H1 (cell line): ENCODE measurements around the gene KIF26A. TPM values are rescaled to one million over a fixed set of nuclear protein-coding genes. Genes with fewer than 3 reads are reported as not detected.

Experiments
- CTCF ChIA-PET: fragments of 300-600 bp; sonication (Branson Sonifier 250); formaldehyde crosslinking; loops from one replicate; lab custom pipeline; 2021; ENCODE audit not compliant: partially characterized antibody; lab: Charles Lee
- POLR2A ChIA-PET: fragments of 300-600 bp; sonication (Branson Sonifier 250); formaldehyde crosslinking; loops from one replicate; lab custom pipeline; 2021; ENCODE audit warnings: inconsistent platforms; ENCODE audit not compliant: partially characterized antibody; lab: Charles Lee
- DNase-seq, 2 experiments: peaks; one replicate each; pipeline versions ENCODE4 v3.0.0 to v3.0.0-alpha.2; 2010 to 2022; ENCODE audit warnings: low spot score in 2 of 2, low read depth in 1 of 2, mixed read lengths in 1 of 2
- FAIRE-seq: peaks from 2 replicates; lab custom pipeline; 2011; peaks lifted over from hg19 to GRCh38; lab: Jason Lieb, UNC
- H2AFZ ChIP-seq: 2 replicates; pipeline ENCODE4 v1.8.1; 2012; ENCODE audit warnings: low read length, inconsistent platforms
- H2AK5ac ChIP-seq: 2 replicates; pipeline ENCODE4 v1.6.1; 2013; ENCODE audit warnings: low read depth, low read length
- H2BK120ac ChIP-seq: replicated peaks from 2 replicates; pipeline ENCODE3; 2013; ENCODE audit warnings: low read depth, low read length, inconsistent platforms
- H2BK12ac ChIP-seq: 2 replicates; pipeline ENCODE4 v1.6.1; 2013; ENCODE audit warnings: low read depth, low read length
- H2BK15ac ChIP-seq: 2 replicates; pipeline ENCODE4 v1.6.1; 2013; ENCODE audit warnings: low read length
- H2BK20ac ChIP-seq: 2 replicates; pipeline ENCODE4 v1.6.1; 2013; ENCODE audit warnings: low read length
- H2BK5ac ChIP-seq: 2 replicates; pipeline ENCODE4 v1.6.1; 2013; ENCODE audit warnings: low read depth, low read length
- H3K14ac ChIP-seq: 2 replicates; pipeline ENCODE4 v1.6.1; 2013; ENCODE audit warnings: inconsistent platforms; ENCODE audit not compliant: insufficient read length
- H3K18ac ChIP-seq: 2 replicates; pipeline ENCODE4 v1.6.1; 2013; ENCODE audit warnings: low read length; ENCODE audit errors: extremely low read depth
- H3K23ac ChIP-seq: 2 replicates; pipeline ENCODE4 v1.6.1; 2013; ENCODE audit warnings: inconsistent platforms; ENCODE audit not compliant: insufficient read length
- H3K23me2 ChIP-seq: 2 replicates; pipeline ENCODE4 v1.6.1; 2013; ENCODE audit warnings: low read depth, low read length
- H3K27ac ChIP-seq: 2 replicates; pipeline ENCODE4 v1.6.1; 2011; ENCODE audit warnings: low read depth, low read length, inconsistent platforms
- H3K27me3 ChIP-seq, 4 experiments: replicated peaks in 1 of 4; 1 replicate in 1 of 4; 2 replicates in 3 of 4; pipeline versions ENCODE4 v1.6.1 to v1.8.1; 2011 to 2013; ENCODE audit warnings: low read length in 3 of 4, mild to moderate bottlenecking in 3 of 4, inconsistent platforms in 2 of 4, mixed read lengths in 2 of 4, moderate library complexity in 1 of 4; ENCODE audit not compliant: control insufficient read depth in 3 of 4, insufficient read depth in 3 of 4; ENCODE audit errors: extremely low read depth in 1 of 4
- H3K36me3 ChIP-seq, 4 experiments: 2 replicates each; pipeline versions ENCODE4 v1.6.1 to v1.8.1; 2011 to 2013; ENCODE audit warnings: mild to moderate bottlenecking in 4 of 4, low read length in 3 of 4, moderate library complexity in 2 of 4, control low read depth in 1 of 4, inconsistent platforms in 1 of 4; ENCODE audit not compliant: insufficient read depth in 4 of 4, control insufficient read depth in 2 of 4
- H3K4ac ChIP-seq: replicated peaks from 2 replicates; pipeline ENCODE3; 2013; ENCODE audit warnings: low read length, low read depth, mixed read lengths, inconsistent platforms; ENCODE audit not compliant: insufficient read length
- H3K4me1 ChIP-seq, 4 experiments: replicated peaks in 1 of 4; 1 replicate in 1 of 4; 2 replicates in 3 of 4; pipeline versions ENCODE4 v1.6.1 to v1.8.1; 2011 to 2013; ENCODE audit warnings: low read length in 3 of 4, inconsistent platforms in 2 of 4, mixed read lengths in 1 of 4; ENCODE audit not compliant: insufficient read depth in 4 of 4, control insufficient read depth in 3 of 4
- H3K4me2 ChIP-seq, 2 experiments: 2 replicates each; pipeline versions ENCODE4 v1.6.1 to v1.8.1; 2011 to 2013; ENCODE audit warnings: low read depth in 2 of 2, low read length in 2 of 2, control low read depth in 1 of 2, inconsistent platforms in 1 of 2, mild to moderate bottlenecking in 1 of 2; ENCODE audit not compliant: insufficient read depth in 1 of 2
- H3K4me3 ChIP-seq, 4 experiments: fragments of 200-600, 300-600 bp in 1 of 4; sonication (generic), shearing (Covaris generic), sonication (Bioruptor Twin) in 1 of 4; 2 replicates each; pipeline versions ENCODE4 v1.5.1 to v1.8.1; 2011 to 2016; ENCODE audit warnings: low read length in 4 of 4, low read depth in 3 of 4, control low read depth in 2 of 4, inconsistent platforms in 2 of 4, mild to moderate bottlenecking in 2 of 4, mixed read lengths in 1 of 4, moderate library complexity in 1 of 4; ENCODE audit not compliant: insufficient read depth in 2 of 4; ENCODE audit errors: extremely low read depth in 1 of 4
- H3K56ac ChIP-seq: replicated peaks from 2 replicates; pipeline ENCODE3; 2013; ENCODE audit warnings: low read depth, mild to moderate bottlenecking, mixed read lengths, low read length, inconsistent platforms; ENCODE audit not compliant: insufficient read length
- H3K79me1 ChIP-seq: 2 replicates; pipeline ENCODE4 v1.6.1; 2013; ENCODE audit warnings: low read depth, low read length, control low read depth
- H3K79me2 ChIP-seq, 2 experiments: 2 replicates each; pipeline versions ENCODE4 v1.6.1 to v1.8.1; 2012 to 2013; ENCODE audit warnings: low read length in 2 of 2, mild to moderate bottlenecking in 2 of 2, inconsistent platforms in 1 of 2; ENCODE audit not compliant: insufficient read depth in 2 of 2, control insufficient read depth in 1 of 2
- H3K9ac ChIP-seq, 4 experiments: replicated peaks in 1 of 4; 1 replicate in 1 of 4; 2 replicates in 3 of 4; pipeline versions ENCODE4 v1.6.1 to v1.8.1; 2011 to 2013; ENCODE audit warnings: low read depth in 3 of 4, low read length in 3 of 4, control low read depth in 2 of 4, mild to moderate bottlenecking in 2 of 4, moderate library complexity in 2 of 4, inconsistent platforms in 1 of 4; ENCODE audit errors: extremely low read depth in 1 of 4
- H3K9me3 ChIP-seq, 2 experiments: 2 replicates each; pipeline versions ENCODE4 v1.6.1 to v1.8.1; 2012 to 2013; ENCODE audit warnings: mild to moderate bottlenecking in 2 of 2, moderate library complexity in 2 of 2, control low read depth in 1 of 2, inconsistent platforms in 1 of 2, low read depth in 1 of 2, low read length in 1 of 2, mixed read lengths in 1 of 2; ENCODE audit not compliant: insufficient read depth in 2 of 2
- H4K20me1 ChIP-seq, 2 experiments: replicated peaks in 1 of 2; 2 replicates each; pipeline versions ENCODE3 to v1.8.1; 2011 to 2013; ENCODE audit warnings: inconsistent platforms in 2 of 2, low read length in 2 of 2, mild to moderate bottlenecking in 1 of 2; ENCODE audit not compliant: insufficient read depth in 2 of 2, control insufficient read depth in 1 of 2
- H4K5ac ChIP-seq: 2 replicates; pipeline ENCODE4 v1.6.1; 2013; ENCODE audit warnings: low read length, low read depth, mixed read lengths, inconsistent platforms; ENCODE audit not compliant: insufficient read length
- H4K8ac ChIP-seq: 2 replicates; pipeline ENCODE4 v1.8.0; 2013; ENCODE audit warnings: mild to moderate bottlenecking, moderate library complexity, low read length, inconsistent platforms; ENCODE audit not compliant: insufficient read depth; ENCODE audit errors: extremely low read depth
- H4K91ac ChIP-seq: replicated peaks from 2 replicates; pipeline ENCODE3; 2013; ENCODE audit warnings: low read length, mixed read lengths, inconsistent platforms; ENCODE audit not compliant: insufficient read length
- CBX5 ChIP-seq: fragments of 300-800, 300-1000 bp; sonication (generic); IDR thresholded peaks from 2 replicates; pipeline ENCODE4 v1.7.1; 2016; ENCODE audit warnings: antibody characterized with exemption, low read length, low read depth
- PHF8 ChIP-seq: fragments of 200-600 bp; sonication (generic); conservative IDR thresholded peaks from 2 replicates; pipeline ENCODE4 v1.7.1; 2012; ENCODE audit warnings: low read depth, mild to moderate bottlenecking, inconsistent platforms, low read length, moderate library complexity
- POLR2A ChIP-seq, 2 experiments: IDR thresholded peaks; 1 replicate in 1 of 2; 2 replicates in 1 of 2; pipeline ENCODE4 v1.6.1; 2011; ENCODE audit warnings: low read depth in 2 of 2, low read length in 2 of 2, mild to moderate bottlenecking in 2 of 2; ENCODE audit errors: control extremely low read depth in 1 of 2
- RAD21 ChIP-seq, 2 experiments: IDR thresholded peaks in 1 of 2; conservative IDR thresholded peaks in 1 of 2; 2 replicates each; pipeline ENCODE4 v1.6.1; 2011; ENCODE audit warnings: low read depth in 2 of 2, low read length in 2 of 2, improper control_type of control experiment in 1 of 2, inconsistent platforms in 1 of 2, mild to moderate bottlenecking in 1 of 2, moderate library complexity in 1 of 2
- SRF ChIP-seq: IDR thresholded peaks from 2 replicates; pipeline ENCODE4 v1.6.1; 2011; ENCODE audit warnings: mild to moderate bottlenecking, low read depth, low read length, moderate library complexity
- WGBS, 2 experiments: shearing (Covaris generic) in 1 of 2; methylation state at CpG; one replicate each; pipeline versions ENCODE4 v1.1.6 to v1.1.7; 2013 to 2015; ENCODE audit warnings: low lambda C conversion rate in 2 of 2, mixed read lengths in 2 of 2, inconsistent platforms in 1 of 2, low coverage in 1 of 2, missing lambda C conversion rate in 1 of 2; ENCODE audit not compliant: insufficient replicate concordance in 2 of 2, insufficient coverage in 1 of 2, insufficient read length in 1 of 2; ENCODE audit errors: extremely low coverage in 1 of 2, missing lambda C conversion rate in 1 of 2; 5-methylcytosine and 5-hydroxymethylcytosine counted together
- polyA plus RNA-seq, 7 experiments: library from polyadenylated mRNA; depleted of rRNA in 3 of 7; stranded (reverse) in 5 of 7; unstranded in 2 of 7; fragments of >200 nt in 5 of 7; fragments of 200-250 nt in 2 of 7; gene quantifications; 1 replicate in 5 of 7; 2 replicates in 1 of 7; 4 replicates in 1 of 7; pipeline versions ENCODE4 v1.2.1 to v1.2.3, GENCODE V29; 2011 to 2013; ENCODE audit warnings: missing spikeins in 2 of 7, mixed read lengths in 2 of 7
- total RNA-seq: library from RNA; stranded (reverse); fragmentation: NEBNext Ultra II Directional; extraction: Animal tissue kit (Norgen Biotek cat#: 25700); gene quantifications from 2 replicates; pipeline ENCODE4 v1.2.1, GENCODE V29; 2021
- TF ChIP-seq, protein P1 (sequence below): IDR thresholded peaks from 2 replicates; pipeline ENCODE4 v1.6.1; 2012; ENCODE audit warnings: inconsistent platforms

KIF26A gene
- total and polyA plus RNA-seq, 2 of the 8 experiments (the other 6 are each of a cell fraction or from before 2014, with no cell fraction given): 11.5 to 41.6 TPM

DNA sequence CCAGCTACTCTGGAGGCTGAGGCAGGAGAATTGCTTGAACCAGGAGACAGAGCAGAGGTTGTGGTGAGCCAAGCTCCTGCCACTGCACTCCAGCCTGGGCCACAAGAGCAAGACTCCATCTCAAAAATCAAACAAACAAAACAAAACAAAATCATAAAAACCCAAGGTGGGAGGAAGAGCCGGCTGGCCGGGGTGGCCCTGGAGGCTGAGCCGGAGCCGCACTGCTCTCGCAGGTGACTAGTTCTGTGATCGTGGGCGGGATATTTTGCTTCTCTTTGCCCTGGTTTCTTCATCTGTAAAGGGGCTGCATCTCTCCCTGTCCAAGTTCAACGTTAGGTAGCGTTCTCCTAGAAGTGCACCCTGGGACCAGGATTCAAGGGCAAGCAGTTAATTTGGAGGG is 73.4 kb downstream of the KIF26A start:
- 92% methylated on average over 9 of the region's 9 CpGs; no CpG with 5 or more reads in 1 of the 2 experiments for WGBS, 2 experiments

More for the DNA sequence above, 73.4 kb downstream of the KIF26A start:
- Histone ChIP-seq H3K79me1 (no peaks in the 10 kb centered on the region), H3K23ac (no peak overlapping the region), H4K5ac (no peak overlapping the region), H3K9me3 (no peaks in the 10 kb centered on the region), H2BK20ac (no peak overlapping the region), H2BK15ac (no peak overlapping the region), H3K56ac (no peak overlapping the region), H3K14ac (no peak overlapping the region), H3K4ac (no peak overlapping the region), H4K20me1 (no peaks in the 10 kb centered on the region), H2AFZ (no peak overlapping the region), H2BK12ac (no peak overlapping the region), H3K27ac (no peak overlapping the region), H3K4me2 (no peak overlapping the region), H3K27me3 (no peaks in the 10 kb centered on the region), H3K18ac (no peak overlapping the region), H2BK120ac (no peak overlapping the region), H3K36me3 (no peaks in the 10 kb centered on the region), H2AK5ac (no peak overlapping the region), H2BK5ac (no peak overlapping the region), H3K4me1 (no peaks in the 10 kb centered on the region; a peak in 1 of 7 replicates), H4K8ac (no peak overlapping the region), H3K79me2 (no peaks in the 10 kb centered on the region), H3K4me3 (no peak overlapping the region), H4K91ac (no peak overlapping the region), H3K9ac (no peak overlapping the region), H3K23me2 (peaks cover 8% of the 10 kb centered on the region; the same call in 1 of the 2 replicates)
- TF ChIP-seq, protein P1, sequence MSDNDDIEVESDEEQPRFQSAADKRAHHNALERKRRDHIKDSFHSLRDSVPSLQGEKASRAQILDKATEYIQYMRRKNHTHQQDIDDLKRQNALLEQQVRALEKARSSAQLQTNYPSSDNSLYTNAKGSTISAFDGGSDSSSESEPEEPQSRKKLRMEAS: no peak
- TF ChIP-seq RAD21 (IDR thresholded peaks at IDR 0.05 in 1 of 2, conservative IDR thresholded peaks at IDR 0.05 in 1 of 2; ENCODE audit: low read depth in 2 of 2, low read length in 2 of 2) (no peak), CBX5 (no peak), SRF (no peak), PHF8 (no peak), POLR2A (IDR thresholded peaks at IDR 0.05; ENCODE audit: control extremely low read depth in 1 of 2, low read depth in 2 of 2, low read length in 2 of 2) (no peak)
- FAIRE-seq (no peak), DNase-seq (no peak)
- ChIA-PET POLR2A (interaction anchor here (1.2 kb wide), 1 partner anchor 13 kb away, joined by 4 read pairs; no protein-coding TSS in a partner anchor), CTCF (interaction anchor here (0.8 to 2.8 kb wide), 2 partner anchors 12 to 25 kb away, joined by 3 to 14 read pairs; no protein-coding TSS in a partner anchor)
